ENCODE measurements around the gene CENPS.
A peak's percentile ranks its signal among the peaks of the same experiment; 100 is the strongest.
"Not testable (repeated sequence)": the region's sequence is repeated elsewhere in the genome, so short reads cannot be mapped to it uniquely, and the experiment has no call there.

The CENPS gene

DNA sequence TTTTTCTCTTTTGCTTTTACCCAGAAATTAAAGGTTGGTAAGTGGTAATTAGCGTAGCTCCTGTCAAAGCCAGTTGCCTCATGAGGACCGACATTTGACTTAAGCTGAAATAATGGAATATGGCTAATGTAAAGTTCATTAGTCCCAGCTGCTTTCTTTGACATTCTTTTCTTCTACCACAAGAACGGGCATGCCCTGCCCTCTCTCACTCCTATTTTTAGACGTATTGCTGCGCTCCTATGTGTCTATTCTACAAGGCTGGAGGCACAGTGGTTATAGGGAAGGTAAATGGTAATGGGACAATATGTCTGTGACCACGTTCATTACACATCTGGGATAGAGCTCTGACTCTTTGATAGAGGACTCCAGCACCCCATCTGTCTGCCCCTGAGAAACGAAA, 26.4 kb downstream of the CENPS start:
- no peak for DNase-seq

DNA sequence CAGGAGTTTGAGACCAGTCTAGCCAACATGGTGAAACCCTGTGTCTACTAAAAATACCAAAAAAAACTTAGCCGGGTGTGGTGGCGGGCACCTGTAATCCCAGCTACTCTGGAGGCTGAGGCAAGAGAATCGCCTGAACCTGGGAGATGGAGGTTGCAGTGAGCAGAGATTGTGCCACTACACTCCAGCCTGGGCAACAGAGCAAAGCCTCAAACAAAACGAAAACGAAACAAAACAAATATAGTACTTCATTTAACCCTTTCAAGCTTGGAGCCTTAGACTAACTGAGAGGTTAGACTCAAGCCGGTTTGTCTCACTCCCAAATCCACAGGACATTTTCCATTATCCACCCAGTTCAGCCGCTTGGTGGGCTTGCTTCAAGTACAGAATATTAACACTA, 27.2 kb downstream of the CENPS start:
- not testable (repeated sequence) for DNase-seq

DNA sequence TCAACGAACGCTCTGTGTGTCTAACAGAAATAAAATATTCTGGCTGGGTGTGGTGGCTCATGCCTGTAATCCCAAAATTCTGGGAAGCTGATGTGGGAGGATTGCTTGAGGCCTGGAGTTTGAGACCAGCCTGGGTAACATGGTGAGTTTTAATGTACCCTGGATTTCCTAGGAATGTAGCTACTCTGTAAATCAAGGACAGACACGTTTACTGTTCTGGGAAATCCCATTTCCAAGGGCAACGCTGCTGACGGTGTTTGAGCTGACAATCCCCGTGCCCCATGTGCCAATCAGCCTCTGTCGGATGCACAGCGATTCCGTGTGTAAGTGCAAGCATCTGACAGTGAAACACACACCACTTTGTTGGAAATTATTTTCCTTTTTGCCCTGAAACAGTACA, 27.6 kb downstream of the CENPS start:
- DNase-seq, result no peak

- no peak for DNase-seq
Measured at GRCh38 chr1:10459184-10459583, 29.0 kb downstream of the CENPS start.

DNA sequence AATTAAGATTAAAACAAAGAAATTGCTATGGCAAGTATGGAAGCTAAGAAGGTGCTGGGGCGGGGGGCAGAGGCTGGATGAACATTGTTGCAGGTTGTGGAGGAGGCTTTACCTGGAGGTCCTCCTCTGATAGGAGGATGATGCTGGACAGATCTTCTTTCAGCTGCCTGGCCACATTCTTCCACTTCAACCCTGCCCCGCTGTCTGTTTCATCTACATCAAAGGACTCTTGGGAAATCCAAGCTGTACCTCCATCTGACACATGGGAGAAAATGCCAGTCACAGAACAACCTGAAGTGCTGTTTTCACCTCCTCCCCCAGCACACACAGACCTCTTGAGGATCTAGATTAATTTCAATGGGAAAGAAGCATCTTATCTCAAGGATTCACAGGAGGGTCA, 36.8 kb downstream of the CENPS start:
- DNase-seq, result no peak

DNA sequence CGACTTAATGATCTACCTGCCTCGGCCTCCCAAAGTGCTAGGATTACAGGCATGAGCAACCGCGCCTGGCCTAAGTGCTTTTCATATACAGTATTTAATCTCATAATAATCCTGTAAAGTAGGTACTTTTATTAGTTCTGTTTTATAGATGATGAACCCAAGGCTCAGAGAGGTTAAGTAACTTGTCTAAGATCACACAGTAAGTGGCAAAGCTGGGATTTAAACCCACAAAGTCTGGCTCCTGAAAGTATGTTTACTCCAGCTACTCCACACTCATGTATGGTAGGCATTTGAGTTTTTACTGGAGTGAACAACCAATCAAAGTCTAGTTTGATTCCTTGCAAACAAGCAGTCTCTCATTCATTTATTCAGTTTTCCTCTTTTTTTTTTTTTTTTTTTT, 39.8 kb downstream of the CENPS start:
- no peak for DNase-seq

DNA sequence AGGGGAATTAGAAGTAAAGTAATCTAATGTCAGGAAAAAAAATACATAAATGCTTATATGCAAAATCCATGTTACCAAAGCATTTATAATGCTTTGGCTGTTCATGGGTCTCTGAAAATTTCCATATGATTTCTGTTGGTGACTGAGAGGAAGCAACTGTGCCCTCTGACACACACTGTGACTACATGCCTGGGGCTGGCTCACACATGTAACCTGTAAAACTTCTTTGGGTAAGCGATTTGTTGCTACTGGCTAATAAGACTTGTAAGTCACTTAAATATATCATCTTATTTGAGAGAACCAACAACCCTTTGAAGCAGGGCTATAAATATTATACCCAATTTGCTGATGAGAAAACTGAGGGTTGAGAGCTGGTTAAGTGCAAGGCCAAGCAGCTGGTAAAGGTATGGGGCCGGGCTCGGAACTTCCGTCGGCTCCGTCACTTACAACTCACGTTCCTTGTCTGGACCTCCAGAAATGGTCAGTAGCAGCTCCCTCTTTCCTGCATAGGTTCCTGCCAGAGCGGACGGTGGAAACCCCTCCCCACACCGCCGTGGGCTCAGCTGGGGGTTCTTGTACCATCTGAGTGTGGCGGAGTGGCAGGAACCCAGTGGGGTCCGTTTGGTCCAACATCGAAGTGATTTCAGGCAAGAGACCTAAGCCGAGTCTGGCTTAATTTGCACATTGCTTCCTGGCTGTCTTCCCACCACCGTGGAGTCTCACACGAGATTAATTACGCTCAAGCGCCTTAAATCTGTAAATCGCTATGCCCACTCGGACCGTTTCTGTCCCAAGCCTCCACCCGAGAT, 41.4 kb downstream of the CENPS start:
- no peak for DNase-seq

- peak; percentile 94 for DNase-seq
Measured at GRCh38 chr1:10472220-10473144, 42.2 kb downstream of the CENPS start, which contains the start of gene DFFA. TSS of gene DFFA (minus strand) at chr1:10472529. CDS start at chr1:10472458, 71 bp downstream.

DNA sequence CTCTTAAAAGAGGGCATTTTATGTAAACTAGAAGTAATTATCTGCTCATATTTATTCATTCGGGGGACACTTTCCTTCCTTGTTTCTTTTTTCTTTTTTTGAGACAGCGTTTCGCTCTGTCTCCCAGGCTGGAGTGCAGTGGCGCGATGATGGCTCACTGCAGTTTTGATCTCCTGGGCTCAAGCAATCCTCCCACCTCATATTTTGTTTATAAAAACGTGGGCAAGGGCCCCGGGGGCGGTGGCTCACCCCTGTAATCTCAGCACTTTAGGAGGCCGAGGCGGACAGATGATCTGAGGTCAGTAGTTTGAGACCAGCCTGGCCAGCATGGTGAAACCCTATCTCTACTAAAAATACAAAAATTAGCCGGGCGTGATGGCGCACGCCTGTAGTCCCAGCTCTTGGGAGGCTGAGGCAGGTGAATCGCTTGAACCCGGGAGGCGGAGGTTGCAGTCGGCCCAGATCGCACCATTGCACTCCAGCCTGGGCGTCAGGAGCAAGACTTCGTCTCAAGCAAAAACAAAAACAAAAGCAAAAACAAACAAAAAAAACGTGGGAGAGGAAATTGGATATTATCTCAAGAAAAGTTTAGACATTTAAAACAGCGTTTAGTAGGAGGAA, 43.0 kb downstream of the CENPS start:
- no peak for DNase-seq

DNA sequence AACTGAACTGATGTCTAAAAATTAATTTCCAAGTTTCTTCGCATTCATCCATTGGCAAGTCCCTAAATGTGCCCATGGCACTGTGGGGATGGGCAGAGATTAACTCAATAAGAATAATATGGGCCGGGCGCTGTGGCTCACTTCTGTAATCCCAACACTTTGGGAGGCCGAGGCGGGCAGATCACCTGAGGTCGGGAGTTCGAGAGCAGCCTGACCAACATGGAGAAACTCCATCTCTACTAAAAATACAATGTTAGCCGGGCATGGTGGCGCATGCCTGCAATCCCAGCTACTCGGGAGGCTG, 44.0 kb downstream of the CENPS start:
- DNase-seq, result not testable (repeated sequence)

DNA sequence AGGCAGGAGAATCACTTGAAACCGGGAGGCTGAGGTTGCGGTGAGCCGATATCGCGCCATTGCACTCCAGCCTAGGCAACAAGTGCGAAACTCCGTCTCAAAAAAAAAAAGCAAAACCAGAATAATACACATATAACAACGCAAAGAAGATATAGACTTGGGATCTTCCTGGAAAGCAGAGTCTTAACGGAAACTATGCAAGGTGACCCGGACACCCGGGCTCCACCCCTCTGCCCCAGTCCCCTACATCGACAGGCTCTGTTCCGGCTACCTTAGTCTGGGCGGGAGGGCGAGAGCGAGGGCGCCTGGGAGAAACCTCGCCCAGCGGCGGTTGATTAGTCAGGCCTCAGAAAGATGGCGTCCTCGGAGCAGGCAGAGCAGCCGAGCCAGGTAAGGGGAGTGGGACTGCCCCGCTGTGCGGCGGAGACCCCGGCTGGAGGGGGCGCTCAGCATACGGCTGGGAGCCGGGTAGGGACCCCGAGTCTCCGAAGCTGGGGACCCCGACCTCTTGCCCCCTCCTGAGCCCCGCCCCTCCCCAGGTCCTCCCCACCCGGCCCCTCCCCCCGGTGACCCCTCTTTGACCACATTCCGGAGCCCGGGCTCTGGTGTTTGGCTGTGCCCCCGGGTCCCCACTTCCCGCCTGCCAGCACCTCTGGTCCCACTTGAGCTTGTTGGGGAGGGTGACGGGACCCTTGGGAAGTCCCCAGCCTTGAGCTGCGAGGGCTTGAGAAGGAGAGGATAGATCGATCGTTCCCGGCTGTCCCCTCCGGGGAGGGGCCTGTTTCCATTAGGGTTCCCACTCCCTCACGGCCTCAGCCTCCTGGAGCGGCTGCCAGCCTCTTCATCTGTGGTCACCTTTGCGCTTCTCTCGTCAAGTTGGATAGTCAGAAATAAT, 44.6 kb downstream of the CENPS start, which contains the start of gene PEX14:
Gene PEX14, plus strand, starts transcription at position 338 of the 895 bp plus-strand sequence. Its CDS starts 17 bp downstream, at position 355.
- DNase-seq, result peak; percentile 38

DNA sequence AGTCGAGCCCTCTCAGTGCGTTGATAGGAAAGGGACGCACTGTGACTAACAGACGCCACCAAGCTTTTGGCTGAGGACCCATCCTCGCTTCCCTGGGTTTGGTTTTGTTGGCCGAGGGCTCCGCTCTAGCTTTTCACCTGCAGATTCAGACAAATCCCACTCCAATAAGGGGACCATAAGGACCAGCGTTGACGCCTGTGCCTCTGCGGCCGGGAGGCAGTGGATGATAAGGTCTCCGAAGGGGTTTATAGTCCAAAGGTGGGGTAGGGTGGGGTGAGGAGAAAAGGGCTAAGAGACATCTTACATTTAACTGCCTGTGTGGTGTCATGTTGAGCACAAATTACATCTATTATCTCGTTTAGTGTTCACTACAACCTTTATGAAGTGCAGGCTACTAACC, 45.3 kb downstream of the CENPS start:
- DNase-seq, result no peak

DNA sequence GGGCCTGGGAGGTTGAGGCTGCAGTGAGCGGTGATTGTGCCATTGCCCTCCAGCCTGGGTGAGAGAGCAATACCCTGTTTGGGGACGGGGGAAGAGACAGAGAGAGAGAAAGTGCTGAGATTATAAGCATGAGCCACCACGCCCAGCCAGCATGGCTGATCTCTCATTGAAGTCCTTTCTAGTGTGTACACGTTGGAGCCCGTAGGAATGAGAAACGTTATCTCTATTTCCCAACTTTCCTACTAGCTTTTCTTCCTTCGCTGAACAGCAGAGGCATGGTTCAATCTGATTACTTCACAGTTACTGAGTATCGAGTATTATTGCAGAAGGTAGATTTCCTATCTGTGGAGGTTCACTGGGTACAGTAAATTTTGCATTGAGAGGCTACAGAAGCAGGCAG, 49.1 kb downstream of the CENPS start:
- DNase-seq, result no peak

- DNase-seq, result no peak
Measured at GRCh38 chr1:10480614-10481013, 50.4 kb downstream of the CENPS start.

DNA sequence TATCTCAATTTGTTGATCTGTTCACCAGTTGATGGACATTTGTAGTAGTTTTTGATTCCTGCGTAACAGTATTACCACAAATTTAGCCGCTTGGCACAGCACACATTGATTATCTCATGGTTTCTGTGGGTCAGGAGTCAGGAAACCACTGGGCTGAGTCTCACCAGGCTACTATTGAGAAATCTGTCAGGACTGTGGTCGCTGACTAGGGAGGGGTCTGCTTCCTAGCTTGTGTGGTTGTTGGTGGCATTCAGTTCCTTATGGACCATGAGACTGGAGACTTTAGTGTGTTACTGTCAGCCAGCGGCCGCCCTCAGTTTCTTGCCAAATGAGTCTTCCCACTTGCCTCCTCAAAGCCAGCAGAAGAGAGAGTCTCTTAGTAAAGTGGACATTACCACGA, 54.3 kb downstream of the CENPS start:
- DNase-seq, result no peak

- DNase-seq, result no peak
Measured at GRCh38 chr1:10489291-10490055, 59.2 kb downstream of the CENPS start.

- DNase-seq, result no peak
Measured at GRCh38 chr1:10490286-10490970, 60.2 kb downstream of the CENPS start.
